Activated T-cell treated with anti-CD3 and anti-CD28 coated beads for 4 hours (primary cell): ENCODE measurements around the gene PPP1R37.
"Not testable (repeated sequence)": the region's sequence is repeated elsewhere in the genome, so short reads cannot be mapped to it uniquely, and the experiment has no call there.

Source experiments
- DNase-seq: peaks from one replicate; pipeline ENCODE4 v3.0.0-alpha.2; 2020

The PPP1R37 gene

GRCh38 chr19:45097450-45097775, 4.4 kb downstream of the PPP1R37 start:
- DNase-seq: no peak

- no peak for DNase-seq
Observed at GRCh38 chr19:45097776-45098520, 5.0 kb downstream of the PPP1R37 start.

- no peak for DNase-seq
Observed at GRCh38 chr19:45098521-45099466, 5.8 kb downstream of the PPP1R37 start.

- no peak for DNase-seq
Observed at GRCh38 chr19:45099467-45100191, 6.7 kb downstream of the PPP1R37 start.

- no peak for DNase-seq
Observed at GRCh38 chr19:45100201-45100600, 7.2 kb downstream of the PPP1R37 start.

GRCh38 chr19:45100846-45101252, 7.9 kb downstream of the PPP1R37 start:
- DNase-seq: no peak

GRCh38 chr19:45101806-45102205, 8.8 kb downstream of the PPP1R37 start:
- DNase-seq: no peak

- no peak for DNase-seq
Observed at GRCh38 chr19:45102481-45102880, 9.5 kb downstream of the PPP1R37 start.

- no peak for DNase-seq
Observed at GRCh38 chr19:45103156-45103507, 10.2 kb downstream of the PPP1R37 start.

- no peak for DNase-seq
Observed at GRCh38 chr19:45103508-45104319, 10.7 kb downstream of the PPP1R37 start.

- DNase-seq: no peak
Observed at GRCh38 chr19:45104658-45105349, 11.8 kb downstream of the PPP1R37 start.

GRCh38 chr19:45106363-45106762, 13.4 kb downstream of the PPP1R37 start:
- not testable (repeated sequence) for DNase-seq

- no peak for DNase-seq
Observed at GRCh38 chr19:45107621-45108150, 14.7 kb downstream of the PPP1R37 start.

- no peak for DNase-seq
Observed at GRCh38 chr19:45110851-45111266, 17.9 kb downstream of the PPP1R37 start.

- DNase-seq: no peak
Observed at GRCh38 chr19:45112111-45112827, 19.3 kb downstream of the PPP1R37 start.

- DNase-seq: no peak
Observed at GRCh38 chr19:45113628-45114027, 20.6 kb downstream of the PPP1R37 start.

- no peak for DNase-seq
Observed at GRCh38 chr19:45114116-45114515, 21.1 kb downstream of the PPP1R37 start.

- no peak for DNase-seq
Observed at GRCh38 chr19:45115809-45116615, 23.0 kb downstream of the PPP1R37 start.

- peak; percentile 43 for DNase-seq
Observed at GRCh38 chr19:45117167-45117594, 24.2 kb downstream of the PPP1R37 start.

GRCh38 chr19:45117671-45118070, 24.7 kb downstream of the PPP1R37 start:
- DNase-seq: no peak
